GM21825 (cell line): ENCODE results near the gene TNFRSF1B.

Experiments
- ATAC-seq: cut with Tn5 transposase; IDR thresholded peaks from one replicate; pipeline ENCODE4 v1.9.1; 2021; ENCODE audit warnings: mild to moderate bottlenecking, moderate library complexity; ENCODE audit not compliant: unreplicated experiment

TNFRSF1B gene

DNA sequence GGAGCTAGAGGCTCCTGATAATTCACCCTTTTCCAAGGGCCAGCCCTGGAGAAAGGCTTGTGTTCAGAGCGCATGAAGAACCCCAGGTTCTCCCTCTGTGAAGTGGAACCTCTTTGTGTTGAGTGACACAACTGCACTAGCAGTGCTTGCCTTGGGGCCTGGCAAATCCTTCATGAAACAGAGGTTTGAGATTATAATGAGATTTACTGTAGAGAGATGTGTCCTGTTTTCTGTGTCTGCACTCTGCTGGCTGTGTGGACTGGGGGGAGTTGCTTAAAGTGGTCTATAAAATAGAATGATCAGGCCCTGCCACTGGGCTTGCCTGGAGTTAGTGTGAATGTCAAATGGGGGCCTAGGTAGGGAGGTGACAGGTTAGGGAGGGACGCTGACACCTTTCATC is 11.5 kb upstream of the TNFRSF1B start:
- ATAC-seq: no peak

DNA sequence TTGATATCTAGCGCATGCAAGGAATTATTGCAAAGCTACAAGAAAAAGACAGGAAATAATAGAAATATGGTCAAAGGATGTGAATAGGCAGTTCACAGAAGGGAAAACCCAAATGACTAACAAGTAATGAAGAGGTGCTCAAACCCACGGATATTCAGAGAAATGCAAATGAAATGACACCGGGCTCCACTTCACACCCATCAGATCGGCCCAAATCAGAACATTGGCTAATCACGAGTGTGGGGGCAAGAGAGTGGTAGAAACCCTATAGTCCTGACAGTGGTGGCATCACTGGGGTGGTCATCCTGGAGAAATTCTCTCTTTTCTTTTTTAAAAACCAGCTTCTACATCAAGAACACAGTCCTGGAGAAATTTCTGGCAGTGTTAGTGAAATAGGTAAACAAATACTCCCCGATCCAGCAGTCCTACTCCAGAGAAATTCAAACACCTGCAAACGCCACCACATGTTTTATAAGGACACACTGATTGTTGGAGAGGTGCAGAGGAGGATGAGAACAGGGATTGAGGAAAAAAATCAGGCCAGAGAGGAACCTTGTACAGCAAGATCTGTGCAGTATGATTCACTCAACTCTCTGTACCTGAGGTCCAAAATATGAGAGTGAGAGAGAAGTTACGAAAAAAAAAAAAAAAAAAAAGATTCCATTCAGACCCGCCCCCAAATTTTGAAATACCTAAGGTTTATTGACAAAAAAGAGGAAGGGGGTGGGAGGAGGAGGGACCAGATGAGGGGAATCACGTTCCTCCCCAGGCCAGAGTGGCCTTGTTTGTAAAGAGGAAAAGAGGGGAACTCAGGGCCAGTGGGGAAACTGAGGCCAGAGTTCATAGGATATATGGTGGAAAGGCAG is 9.2 kb upstream of the TNFRSF1B start:
- ATAC-seq: no peak

DNA sequence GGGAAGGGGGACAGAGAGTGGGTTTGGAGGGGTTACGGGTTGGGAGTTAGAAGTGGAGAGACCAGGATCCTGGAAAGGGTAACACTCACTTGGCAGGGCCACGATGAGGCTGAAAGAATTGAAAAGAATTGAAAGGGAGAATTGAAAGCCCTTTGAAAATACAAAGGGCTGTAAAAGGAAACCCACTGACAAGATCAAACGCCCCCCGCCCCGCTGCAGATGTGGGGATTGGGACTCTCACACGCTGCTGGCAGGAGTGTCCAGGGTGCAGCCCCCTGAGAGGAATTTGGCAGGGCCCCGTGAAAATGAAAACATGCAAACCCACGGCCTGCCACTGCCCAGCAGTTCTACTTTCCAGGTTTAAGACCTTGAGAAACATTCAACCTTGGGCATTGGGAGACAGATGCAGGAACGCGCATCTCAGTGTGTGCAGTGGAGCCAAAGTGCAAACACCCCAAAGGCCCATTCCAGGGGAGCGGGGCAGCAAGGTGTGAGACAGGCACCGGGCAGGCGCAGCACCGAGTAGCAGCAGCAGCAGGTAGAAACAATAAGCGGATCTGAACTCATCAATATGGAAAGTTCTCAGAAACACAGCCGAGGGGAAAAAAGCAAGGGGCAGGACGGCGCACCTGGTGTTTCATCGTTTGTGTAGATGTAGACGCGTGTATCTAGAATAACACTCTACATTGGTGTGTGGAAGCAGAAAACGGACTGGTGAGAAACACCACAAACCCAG is 8.3 kb upstream of the TNFRSF1B start:
- no peak for ATAC-seq

DNA sequence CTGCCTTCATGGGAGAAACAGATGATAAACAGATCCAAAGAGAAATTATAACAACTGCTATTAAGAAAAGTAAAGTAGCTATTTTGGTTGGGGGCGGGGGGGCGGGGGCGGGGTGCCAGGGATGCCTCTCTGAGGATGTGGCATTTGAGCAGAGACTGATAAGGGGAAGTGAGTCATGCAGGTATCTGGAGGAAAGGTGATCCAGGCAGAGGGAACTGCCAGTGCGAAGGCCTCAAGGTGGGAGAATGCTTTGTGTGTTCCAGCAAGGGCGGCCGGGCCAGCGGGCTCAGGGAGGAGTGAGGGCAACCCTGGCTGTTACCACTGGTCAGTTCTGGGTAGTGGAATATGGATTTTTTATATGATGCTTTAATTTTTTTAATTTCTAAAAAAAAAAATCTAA is 7.0 kb upstream of the TNFRSF1B start:
- ATAC-seq: no peak

DNA sequence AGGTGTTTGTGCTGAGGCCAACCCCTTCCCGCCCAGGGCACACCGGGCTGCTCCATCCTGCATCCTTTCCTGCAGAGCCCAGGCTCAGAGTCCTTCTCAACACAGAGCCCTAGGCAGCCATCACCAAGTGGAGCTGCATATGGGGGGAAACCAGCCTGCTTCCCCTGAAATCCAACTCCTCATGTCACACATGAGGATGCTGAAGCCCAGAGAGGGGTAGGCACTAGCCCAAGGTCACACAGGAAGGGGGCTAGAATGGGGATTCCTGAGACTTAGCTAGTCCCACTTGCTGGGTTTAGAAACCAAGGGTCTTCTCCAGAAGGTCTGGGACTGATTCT is 5.5 kb upstream of the TNFRSF1B start:
- no peak for ATAC-seq

DNA sequence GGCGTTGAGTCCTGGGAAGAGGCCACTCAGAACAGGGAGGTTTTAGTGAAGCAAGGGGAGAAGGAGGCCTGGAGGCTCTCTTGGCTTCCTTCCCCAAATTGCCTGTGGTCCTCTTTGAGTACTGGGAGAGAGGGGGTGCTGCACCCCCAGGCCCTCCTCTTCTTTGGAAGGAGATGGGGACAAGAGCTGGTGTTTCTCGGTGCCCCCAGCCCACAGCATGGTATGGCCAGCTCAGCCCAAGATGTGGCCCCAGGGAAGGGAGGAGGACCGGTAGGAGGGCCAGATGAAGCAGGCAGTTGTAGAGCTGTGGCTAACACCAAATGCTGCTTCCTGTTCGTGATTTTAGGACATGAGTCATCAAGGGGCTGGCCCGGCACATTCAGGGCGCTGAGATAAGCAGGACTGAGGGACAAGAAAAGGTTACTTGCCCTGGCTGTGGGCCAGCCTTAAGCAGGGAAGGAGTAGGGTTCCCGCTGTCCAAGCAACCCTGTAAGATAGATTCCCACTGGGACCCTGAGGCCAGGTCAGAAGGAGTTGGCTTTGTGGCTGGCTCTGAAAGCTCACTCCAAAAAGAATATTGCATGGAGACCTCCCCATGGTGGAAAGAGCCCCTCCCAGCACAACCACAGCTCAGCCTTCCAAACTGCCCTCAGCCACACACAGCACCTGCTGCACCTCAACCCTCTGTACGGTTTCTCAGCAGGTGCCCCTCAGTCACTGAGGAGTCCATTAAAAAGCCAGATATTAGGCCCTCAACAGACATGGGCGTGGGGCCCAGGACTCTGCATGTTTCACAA is 4.9 kb upstream of the TNFRSF1B start:
- peak; percentile 70 for ATAC-seq

DNA sequence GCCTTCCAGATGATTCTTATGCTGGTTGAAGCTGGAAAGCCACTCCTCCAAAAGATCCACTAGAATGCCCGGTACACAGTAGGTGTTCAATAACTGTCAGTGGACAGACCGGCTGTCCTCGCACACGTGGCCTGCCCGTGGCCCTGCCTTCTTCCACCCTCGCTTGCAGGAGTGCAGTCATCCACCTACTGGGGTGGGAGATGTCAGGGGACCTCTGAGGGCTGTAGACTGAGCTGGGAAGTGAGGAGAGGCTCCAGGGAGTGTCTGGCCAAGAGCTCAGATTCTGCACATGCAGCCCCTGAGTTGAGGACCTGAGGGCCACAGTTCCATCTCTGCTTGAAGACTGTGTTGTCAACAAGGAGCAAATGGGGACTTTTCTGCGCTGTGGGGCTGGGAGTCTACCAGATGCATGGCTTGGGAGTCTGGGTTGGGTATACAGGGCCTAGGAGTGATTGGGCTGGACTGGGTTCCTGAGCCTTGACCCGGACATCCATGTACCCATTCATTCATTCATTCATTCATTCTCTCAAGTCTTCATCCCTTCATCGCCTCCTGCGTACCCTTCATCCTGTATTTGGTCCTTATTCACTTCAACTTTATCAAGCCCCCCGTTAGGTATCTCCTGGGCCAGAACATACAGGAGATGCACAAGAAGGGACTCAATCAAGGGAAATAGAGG is 4.2 kb upstream of the TNFRSF1B start:
- no peak for ATAC-seq

DNA sequence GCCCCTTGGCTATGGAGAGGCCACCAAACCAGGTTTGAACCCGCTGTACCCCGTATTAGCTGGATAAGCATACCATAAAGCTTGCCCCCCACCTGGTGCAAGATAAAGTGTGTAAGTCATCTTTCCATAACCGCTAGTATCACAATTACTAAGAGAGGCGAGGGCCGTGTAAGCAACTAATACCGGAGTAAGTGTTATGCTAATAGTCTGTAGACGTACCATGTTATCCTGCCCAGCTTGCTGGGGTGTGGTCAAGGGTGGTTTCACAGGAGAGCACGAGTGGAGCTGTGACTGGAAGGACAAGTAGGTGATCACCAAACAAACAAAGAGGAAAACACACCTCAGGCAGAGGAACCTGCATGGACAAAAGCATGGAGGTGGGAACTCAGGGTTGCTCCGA is 3.6 kb upstream of the TNFRSF1B start:
- ATAC-seq: no peak

DNA sequence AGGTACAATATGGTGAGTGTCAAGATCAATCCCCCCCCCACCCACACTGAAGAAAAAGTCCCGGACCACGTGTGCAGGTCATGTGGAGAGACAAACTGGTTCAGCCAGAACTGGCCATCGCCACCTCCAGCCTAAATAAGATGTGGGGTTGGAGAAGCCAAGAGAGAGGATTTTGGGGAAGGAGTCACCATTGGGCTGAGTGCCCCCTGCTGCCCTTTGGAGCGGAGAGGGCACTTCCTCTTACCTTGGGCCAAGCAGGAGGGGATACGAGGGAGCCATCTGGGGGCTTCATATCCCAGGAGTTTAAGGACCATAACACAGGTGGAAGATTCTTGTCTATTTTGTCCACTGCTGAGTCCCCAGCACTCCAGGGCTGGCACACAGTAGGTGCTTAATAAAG is 2.6 kb upstream of the TNFRSF1B start:
- no peak for ATAC-seq

DNA sequence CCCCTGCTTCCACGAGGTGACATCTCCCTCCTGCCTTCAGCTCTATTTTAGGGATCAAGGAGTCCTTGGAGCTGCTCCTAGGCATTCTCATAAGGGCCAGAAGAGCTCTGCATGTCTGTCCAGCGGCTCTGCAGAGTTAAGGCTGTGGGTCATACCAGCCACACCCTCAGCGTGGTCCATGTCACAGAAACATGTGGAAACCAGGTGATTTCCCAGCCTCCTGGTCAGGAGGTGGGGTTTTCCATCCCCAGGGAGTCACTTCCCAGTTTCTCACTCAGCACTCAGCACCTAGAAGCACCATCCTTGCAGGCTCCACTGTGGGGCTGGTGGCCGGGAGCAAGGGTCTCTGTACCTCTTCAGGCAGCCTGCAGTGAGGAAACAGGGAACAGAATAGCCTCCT is 1.4 kb upstream of the TNFRSF1B start:
- ATAC-seq: no peak

DNA sequence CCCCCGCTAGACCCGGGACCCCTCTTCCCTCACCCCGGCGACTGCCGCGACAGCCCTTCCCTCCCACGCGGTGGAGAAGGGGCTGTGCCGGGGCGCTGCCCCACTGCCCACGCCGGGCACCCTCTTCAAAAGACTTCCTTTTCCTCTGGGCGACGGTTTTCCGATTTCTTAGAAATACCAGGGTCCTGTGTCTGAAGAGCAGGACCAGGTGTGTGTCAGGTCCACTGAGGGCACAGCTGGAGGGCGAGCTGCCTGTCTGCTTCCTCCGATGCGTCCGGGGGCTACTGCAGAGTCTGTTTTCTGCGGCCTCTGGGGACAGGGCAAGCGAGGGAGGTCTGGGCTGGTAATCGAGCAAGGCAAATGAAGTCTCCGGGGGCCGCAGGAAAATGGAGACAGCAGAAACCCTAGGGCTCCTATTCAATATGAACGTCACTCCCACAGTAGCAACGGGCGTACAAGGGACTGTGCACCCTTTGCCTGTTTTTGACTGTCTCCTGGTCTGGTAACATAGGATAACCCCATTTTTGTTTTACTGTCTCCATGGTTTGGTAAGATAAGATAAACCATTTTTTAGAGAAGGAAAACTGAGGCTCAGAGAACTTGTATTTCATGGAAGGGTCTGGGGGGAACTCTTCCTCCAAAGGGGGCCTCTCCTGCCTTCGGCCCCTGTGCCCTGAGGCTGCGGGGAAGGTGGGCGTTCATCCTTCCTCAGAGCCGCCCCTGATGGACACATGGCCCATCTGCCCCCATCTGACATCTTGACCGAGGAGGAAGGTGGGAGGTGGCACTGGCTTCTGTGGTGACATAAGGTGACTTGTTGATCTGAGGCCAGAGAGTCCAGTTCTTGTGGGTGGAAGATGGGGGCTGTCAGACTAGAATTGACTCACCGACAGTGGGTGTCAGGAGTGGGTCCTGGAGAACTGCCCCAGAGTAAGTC is 970 bp downstream of the TNFRSF1B start:
- ATAC-seq: no peak

DNA sequence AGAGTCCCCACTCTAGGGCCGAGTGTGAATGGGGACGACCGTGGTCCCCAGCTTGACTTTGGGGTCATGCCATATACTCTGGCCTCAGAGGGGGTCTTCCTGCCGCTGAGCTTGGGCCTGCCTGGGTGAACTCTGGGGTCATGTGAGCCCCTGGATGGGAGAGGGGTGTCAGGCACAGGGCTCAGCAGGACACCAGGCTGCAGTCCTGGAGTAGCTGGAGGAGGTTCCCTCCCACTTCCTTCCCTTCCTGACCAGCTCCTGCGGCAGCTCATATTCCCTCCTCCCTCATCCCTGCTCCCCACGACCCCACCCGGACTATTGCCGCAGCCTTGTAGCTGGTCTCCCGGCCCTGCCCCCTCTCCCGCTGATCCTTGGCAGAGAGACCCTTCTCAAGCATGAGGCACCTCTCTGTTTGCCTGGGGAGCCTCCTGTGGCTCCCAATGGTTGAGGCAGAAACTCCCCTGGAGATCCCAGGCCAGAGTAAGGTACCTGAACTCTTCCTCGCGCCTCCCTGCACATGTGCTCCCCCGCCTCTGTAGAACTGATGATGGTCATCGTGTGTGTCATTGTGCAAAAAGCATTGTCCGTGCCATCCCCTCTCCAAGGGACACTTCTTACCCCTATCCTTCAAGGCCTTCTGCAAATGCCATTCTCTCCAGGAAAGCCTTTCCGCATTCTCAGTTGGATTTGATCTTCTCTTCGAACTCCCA is 1.8 kb downstream of the TNFRSF1B start:
- no peak for ATAC-seq

DNA sequence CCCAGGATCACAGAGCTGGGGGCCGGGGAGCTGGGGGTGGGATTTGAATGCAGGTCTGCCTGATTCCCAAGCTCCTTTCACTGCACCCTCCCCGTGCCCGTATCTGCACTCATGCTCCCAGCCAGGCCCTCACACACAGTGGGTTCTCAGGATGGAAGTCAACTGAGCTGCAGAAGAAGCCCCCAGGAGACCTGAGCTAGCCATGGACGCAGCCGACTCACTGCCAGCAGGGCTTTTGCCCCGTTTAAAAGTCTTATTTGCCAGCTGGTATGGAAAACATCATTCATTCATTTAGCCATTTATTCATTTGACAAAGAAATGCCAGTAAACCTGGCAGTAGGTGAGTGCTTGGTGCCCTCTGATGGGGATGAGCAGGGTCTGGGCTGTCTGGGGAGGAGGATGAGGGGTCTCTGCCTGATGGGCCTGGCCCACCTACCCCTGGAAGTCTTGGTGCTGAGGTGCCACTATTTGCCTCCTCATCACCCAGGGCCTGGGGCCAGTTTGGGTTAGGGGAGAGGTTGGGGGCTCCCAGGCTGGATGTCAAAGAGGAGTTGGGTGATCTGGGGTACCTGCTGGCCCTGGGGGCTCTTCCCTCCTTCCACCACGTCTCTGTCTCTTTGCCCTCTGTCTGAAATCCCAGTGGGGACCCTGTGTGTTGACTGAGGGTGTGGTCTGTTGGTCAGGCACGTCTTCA is 2.8 kb downstream of the TNFRSF1B start:
- no peak for ATAC-seq

DNA sequence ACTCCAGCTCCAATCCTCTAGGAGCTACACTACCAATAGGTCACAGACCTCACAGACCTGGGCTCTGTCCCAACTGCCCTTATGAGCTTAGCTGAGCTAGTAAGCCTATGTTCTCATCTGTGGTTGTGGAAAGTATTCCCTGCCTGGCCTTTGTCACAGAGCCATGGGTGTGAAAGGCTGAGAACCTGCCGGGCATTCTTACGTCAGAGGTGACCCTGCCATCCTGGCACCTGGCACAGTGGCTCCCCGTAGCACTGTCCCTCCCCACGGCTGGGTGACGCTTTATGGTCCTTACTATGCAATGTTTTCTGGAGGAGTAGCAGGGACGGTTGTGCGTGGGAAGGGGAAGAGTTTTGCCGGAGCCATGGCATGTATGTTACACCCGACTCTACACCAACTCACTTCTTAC is 3.5 kb downstream of the TNFRSF1B start:
- ATAC-seq: no peak

DNA sequence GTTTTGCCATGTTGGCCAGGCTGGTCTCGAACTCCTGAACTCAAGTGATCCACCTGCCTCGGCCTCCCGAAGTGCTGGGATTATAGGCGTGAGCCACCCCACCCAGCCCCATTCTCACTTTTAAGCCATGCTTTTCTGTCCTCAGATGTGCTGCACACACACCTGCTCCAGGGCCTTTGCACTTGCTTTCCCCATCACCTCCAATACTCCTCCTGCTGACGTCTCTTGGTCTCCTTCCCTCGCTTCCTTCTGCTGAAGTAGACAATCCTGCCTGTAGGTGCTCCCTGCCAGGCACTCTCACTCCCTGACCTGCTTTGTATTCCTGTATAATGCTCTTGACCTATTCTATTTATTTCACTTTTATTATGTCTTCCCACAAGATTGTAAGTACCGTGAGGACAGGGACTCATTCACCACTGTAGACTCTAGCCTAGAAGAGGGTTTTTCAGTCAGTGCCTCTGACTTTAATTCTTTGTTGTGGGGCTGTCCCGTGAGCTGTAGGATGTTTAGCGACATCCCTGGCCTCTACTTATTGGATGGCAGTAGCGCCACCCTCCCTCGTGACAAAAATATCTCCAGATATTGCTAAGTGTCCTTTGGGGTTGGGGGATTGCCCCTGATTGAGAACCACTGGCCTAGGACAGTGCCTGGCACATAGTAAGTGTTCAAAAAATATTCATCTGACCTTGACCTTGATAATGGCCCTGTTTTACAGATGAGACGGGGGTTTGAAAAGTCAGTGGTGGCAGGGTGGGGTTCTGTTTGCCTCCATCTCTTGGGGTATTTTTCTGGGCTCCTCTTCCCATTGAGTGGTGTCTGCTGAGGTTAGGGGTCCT is 4.6 kb downstream of the TNFRSF1B start:
- no peak for ATAC-seq

DNA sequence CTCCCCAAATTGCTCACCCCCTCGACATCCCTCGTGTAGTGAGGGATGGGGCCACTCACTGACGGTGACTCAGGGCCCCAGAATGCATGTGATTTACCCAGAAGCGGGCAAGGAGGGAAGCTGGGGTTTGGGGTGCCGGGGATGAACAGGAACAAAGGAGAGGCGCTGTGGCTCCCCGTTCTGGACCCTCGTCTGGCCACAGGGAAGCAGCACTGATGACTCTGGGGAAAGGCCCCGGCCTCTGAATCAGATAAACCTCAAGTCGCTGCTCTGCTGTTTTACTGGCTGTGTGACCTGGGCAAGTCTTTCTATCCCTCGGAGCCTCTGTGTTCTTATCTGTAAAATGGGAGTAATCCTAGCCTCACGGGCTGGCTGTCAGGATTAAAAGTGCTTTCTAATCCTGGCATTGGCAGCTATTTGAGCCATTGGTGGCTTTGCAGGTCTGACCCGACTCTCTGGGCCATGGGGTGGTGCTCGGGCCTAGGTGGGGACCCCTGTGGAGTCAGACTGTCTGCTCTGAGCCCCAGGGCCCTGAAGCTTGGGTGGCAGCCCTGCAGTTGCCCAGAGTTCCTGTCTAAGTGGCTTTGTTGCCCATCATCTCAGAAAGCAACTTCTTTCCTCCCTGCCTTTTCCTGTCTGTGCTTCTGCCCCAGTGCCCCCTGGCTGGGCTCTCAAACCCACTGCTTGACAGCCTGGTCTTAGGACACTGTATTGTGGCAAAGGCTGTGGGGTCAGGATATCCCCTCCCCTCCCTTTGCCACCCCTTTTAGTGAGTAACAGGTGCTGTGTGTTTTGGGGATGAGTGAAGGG is 5.5 kb downstream of the TNFRSF1B start:
- ATAC-seq: no peak

DNA sequence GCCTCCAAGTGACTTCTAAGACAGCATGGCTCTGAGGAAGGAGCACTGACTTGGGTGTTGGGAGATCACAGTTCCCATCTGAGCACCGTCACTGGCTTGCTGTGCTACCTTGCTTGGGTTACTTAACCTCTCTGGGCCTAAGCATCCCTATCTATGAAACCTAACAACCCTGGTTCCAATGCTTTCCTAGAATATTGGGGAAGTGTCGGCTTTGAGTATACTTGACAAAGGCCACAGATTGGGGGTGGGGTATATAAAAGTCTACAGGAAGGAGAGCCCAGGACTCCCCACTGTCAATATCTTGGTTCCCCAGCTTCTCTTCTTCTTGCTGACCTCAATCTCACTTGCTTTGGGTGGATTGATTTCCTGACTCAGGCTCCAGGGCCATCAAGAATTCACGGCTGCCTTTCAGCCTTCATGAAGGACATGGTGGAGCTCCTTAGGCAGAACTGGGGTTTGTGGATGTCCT is 6.3 kb downstream of the TNFRSF1B start:
- no peak for ATAC-seq
